ENCODE data around the gene ZNF608.
A peak's percentile ranks its signal among the peaks of the same experiment; 100 is the strongest.

The ZNF608 gene

GRCh38 chr5:124746916-124747790, 714 bp upstream of the ZNF608 start:
- TF ChIP-seq CTCF (IDR thresholded peaks at IDR 0.05; ENCODE audit: low read length, missing control alignments): no peak
- DNase-seq (ENCODE audit: low read depth): peak; percentile 98
- peak overlapping the region; percentile 76 for H3K4me3 ChIP-seq (replicated peaks; ENCODE audit: low read depth, low read length)

GRCh38 chr5:124745007-124745927, 1.2 kb downstream of the ZNF608 start:
- TF ChIP-seq CTCF (IDR thresholded peaks at IDR 0.05; ENCODE audit: low read length, missing control alignments): no peak
- H3K4me3 ChIP-seq (replicated peaks; ENCODE audit: low read depth, low read length): peak overlapping the region; percentile 76
- no peak for DNase-seq (ENCODE audit: low read depth)

DNA sequence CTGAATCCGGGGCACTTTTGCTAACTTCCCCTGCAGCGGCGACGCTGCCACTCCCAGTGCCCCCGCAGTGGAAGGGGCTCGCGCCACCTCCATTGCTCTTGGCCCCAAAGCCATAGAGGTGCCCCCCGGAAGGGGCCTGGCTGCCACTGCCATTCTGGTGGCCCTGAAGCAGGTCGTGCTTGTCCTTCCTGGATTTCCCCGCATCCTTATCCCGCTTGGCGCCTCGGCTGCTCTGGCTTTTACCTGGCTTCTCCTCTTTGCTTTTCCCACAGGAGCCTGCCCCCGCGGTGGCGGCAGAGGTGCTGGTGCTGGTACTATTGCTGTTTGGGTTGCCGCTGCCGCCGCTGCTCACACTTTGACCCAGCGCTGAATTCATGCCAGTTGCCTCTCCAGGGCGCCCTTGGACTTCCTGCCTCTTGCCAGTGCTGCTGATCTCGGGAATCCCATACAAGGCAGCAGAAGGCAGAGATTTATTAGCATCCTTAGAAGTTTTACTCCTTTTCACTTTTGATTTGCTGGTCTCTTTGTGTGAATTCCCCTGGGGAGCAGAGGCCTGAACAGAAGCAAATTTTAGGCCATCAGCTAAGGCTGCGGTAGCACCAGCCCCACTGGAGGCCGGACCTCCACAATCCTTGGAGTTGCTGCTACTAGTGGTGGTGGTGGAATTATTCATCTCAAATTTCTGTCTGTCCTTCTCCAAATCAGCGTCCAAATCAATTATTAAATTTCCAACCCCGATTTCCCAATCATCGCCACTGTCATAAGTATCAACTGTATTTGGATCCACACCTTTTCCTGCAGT, 2.1 kb downstream of the ZNF608 start:
- peak; percentile 57 for DNase-seq (ENCODE audit: low read depth)
- H3K4me3 ChIP-seq (replicated peaks; ENCODE audit: low read depth, low read length): peak overlapping the region; percentile 76
- TF ChIP-seq CTCF (IDR thresholded peaks at IDR 0.05; ENCODE audit: low read length, missing control alignments): peak; percentile 21

DNA sequence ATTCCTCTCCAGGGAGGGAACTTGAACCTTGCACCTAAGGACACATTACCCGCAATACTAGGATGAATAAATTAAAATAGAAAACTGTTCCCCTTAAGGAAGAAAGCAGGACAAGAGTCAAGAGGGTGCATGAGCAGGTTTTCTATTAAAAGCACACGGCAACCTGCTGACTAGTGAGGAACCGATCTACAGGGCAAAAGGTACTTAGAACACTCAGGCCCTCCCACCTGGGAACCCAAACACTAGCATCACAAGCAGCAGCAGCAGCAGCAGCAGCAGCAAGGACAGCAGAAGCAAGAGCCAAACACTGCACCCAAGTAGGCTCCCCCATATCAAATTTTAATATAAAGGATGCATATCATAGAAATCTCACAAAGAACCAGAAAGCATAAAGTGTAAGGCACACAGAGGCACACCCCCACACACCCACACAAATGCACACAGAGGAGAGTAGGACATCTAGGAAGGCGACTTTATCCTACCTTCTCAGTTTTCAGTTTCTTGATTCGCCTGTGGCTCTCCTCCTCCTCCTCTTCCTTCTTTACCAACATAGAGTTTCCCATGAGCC, 2.8 kb downstream of the ZNF608 start:
- no peak for TF ChIP-seq CTCF (IDR thresholded peaks at IDR 0.05; ENCODE audit: low read length, missing control alignments)
- peak overlapping the region; percentile 76 for H3K4me3 ChIP-seq (replicated peaks; ENCODE audit: low read depth, low read length)
- DNase-seq (ENCODE audit: low read depth): no peak

DNA sequence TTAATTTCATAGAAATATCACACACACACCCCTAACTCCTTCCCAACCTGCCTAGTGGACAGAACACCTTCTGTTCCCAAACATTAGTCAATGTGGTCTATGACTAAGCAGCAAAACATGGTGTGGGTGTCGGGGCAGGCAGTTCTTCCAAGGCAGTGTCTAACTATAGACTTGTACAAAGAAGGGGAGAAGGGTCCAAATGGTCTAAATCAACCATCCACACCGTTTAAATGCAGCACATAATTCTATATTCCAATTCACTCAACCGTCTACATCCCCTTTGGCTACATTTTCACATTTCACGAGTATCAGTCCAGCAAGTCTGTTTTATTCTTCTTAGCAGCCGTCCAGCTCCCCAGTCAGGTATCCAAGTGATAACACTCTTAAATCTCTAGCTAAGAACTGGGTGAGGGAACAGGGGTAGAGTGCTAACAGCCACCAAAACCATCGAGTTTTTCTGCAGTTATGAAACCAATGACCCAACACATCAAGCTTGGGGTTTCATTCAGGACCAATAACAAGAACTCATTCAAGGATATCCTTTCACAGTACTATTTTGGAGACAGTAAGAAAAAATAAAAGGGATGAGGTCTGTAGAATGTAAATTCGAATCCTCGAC, 3.3 kb downstream of the ZNF608 start:
- peak overlapping the region; percentile 76 for H3K4me3 ChIP-seq (replicated peaks; ENCODE audit: low read depth, low read length)
- no peak for TF ChIP-seq CTCF (IDR thresholded peaks at IDR 0.05; ENCODE audit: low read length, missing control alignments)
- peak; percentile 84 for DNase-seq (ENCODE audit: low read depth)

DNA sequence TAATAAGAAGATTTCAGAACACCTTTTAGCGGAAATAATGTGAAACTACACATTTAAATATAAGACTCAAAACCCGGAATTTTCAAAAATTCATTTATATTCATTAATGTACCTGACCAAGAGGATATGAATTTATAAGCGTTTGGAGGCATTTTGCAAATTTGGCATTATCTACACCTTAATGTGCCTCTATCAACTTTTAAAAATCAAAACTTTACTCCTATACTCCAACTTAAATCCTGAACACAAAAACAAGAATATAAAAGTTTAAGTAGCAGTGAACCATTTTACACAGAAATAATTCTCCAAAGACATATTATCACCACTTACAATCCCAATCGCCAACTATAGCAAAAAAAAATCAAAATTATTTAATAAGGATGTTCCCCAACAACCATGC, 3.9 kb downstream of the ZNF608 start:
- TF ChIP-seq CTCF (IDR thresholded peaks at IDR 0.05; ENCODE audit: low read length, missing control alignments): no peak
- DNase-seq (ENCODE audit: low read depth): no peak
- H3K4me3 ChIP-seq (replicated peaks; ENCODE audit: low read depth, low read length): peak overlapping the region; percentile 76

Data from fibroblast of pulmonary artery (primary cell).